Subcutaneous adipose tissue (tissue), 4 donors: ENCODE data around the gene TNIP3. TPM values are rescaled to one million over a fixed set of nuclear protein-coding genes. Genes with fewer than 3 reads are reported as not detected.

Experiments used
- total RNA-seq, 4 donors: library from RNA; depleted of rRNA; stranded (reverse); fragments of >200 nt; gene quantifications; one replicate each; pipeline ENCODE4 v1.1.0, GENCODE V29; 2016
- TF ChIP-seq, protein P1 (sequence below): fragments of 450-650 bp; IDR thresholded peaks from one replicate; pipeline ENCODE4 v1.5.1; 2016; ENCODE audit warnings: low read depth, mild to moderate bottlenecking, control low read depth, antibody characterized with exemption, moderate library complexity

TNIP3 gene
- total RNA-seq, 4 donors from 2014 or later: 0.34 TPM; not detected in 3

DNA sequence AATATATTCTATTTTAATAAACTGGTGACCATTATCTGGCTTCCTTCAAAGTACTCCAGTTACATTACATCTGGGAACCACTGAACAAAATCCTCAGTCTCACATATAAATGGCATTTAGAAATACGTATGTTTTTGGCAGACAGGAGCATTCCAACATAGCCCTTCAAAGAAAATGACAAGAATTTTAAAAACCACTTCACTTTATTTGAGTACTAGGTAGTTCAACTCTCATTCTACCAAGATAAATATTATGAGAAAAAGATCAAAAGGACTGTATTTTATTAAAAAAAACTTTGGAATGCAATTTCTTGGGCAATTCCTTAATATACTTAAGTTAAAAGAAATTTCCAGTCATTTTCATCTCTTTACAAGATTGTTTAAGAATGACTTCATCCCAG is 17.6 kb downstream of the TNIP3 start:
- TF ChIP-seq, protein P1, sequence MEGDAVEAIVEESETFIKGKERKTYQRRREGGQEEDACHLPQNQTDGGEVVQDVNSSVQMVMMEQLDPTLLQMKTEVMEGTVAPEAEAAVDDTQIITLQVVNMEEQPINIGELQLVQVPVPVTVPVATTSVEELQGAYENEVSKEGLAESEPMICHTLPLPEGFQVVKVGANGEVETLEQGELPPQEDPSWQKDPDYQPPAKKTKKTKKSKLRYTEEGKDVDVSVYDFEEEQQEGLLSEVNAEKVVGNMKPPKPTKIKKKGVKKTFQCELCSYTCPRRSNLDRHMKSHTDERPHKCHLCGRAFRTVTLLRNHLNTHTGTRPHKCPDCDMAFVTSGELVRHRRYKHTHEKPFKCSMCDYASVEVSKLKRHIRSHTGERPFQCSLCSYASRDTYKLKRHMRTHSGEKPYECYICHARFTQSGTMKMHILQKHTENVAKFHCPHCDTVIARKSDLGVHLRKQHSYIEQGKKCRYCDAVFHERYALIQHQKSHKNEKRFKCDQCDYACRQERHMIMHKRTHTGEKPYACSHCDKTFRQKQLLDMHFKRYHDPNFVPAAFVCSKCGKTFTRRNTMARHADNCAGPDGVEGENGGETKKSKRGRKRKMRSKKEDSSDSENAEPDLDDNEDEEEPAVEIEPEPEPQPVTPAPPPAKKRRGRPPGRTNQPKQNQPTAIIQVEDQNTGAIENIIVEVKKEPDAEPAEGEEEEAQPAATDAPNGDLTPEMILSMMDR: no peak

- TF ChIP-seq, protein P1: no peak
Observed at GRCh38 chr4:121145430-121145829, 18.7 kb downstream of the TNIP3 start.

DNA sequence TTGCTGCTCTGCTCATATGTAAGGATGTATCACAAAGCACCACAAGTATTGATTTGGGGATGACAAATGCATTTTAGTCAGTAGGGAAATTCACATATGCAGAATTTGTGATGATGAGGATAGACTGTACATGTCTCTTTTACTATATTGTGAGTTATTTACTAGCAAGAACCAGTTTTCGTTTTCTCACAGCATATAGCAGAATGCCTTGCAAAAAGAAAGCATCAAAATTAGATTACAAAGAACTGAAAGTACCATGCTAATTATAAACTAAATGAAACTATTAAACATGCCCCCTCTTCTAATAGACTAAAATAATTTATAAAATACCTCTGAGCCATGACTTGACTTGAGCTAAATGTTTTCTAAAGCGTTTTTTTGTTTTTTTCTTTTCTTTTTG is 20.1 kb downstream of the TNIP3 start:
- TF ChIP-seq, protein P1: no peak

GRCh38 chr4:121143131-121143530 is 21.0 kb downstream of the TNIP3 start:
- TF ChIP-seq, protein P1: no peak

GRCh38 chr4:121140716-121141460 is 23.2 kb downstream of the TNIP3 start:
- TF ChIP-seq, protein P1: no peak

DNA sequence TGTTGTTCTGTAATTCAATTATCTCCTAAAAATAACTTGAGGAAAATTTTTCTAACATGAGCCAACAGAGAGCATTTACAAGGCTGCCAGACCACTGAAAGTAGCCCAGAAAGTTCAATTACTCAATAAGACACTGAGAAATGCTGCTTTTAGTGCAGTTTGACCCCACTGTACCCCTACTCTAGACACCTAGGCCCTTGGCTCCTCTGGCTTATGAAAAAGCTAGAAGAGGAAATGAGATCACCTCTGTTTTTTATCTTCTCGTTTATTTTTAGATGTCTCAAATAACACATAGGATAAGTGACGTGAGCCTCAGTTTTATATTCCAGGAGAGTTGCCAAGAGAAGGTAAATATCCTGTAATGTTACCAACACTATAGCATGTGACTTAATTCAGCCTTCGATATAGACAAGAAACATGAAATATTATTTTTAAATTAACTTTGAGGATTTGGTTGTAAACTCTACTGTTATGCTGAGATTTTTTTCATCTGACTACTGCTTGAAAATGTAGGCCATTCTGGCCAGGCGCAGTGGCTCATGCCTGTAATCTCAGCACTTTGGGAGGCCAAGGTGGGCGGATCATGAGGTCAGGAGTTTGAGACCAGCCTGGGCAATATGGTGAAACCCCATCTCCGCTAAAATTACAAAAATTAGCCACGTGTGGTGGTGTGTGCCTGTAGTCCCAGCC is 24.4 kb downstream of the TNIP3 start:
- TF ChIP-seq, protein P1: no peak

DNA sequence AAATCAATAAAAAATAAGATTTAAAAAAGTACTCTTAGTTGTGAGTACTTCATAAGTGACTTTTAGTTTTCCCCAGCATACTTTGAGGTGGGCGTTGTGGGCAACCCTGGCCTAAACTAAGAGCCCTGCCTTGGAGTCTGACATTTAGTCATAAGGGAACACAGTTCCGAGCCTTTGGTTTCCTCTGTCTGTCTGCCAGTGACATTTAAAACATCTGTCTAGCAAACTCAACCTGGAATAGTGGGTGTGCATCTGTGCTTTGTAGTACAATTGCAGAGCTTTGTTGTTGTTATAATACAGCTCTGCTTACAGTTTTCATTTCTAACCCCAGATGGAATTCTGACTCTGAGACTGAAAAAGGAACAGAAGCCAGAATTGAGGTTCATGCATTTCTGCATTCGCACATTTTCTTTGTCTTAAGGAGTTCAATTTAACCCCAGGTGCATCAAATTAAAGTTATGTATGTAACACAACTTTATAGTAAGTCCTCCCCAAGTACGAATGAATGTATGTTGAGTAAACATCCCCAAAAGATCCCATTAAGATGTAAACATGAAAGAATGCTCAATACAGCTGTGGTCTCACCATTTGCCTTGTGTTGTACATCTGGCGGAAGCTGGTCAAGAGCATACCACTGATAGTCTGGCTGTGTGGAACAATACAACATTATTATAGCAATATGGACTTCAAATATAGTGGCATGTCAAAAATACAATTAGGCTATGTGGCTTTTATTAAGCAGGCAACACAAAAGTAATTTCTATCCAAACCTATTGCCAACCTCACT is 25.9 kb downstream of the TNIP3 start:
- TF ChIP-seq, protein P1: no peak
